ENCODE data around the gene EPHB1. TPM values are rescaled to one million over a fixed set of nuclear protein-coding genes. Genes with fewer than 3 reads are reported as not detected.

EPHB1 gene
- polyA plus RNA-seq, 1 donor from 2014 or later, result 18.7 TPM

GRCh38 chr3:134872440-134873388 lies 77.7 kb downstream of the EPHB1 start:
- Histone ChIP-seq H3K27ac (ENCODE audit: low read length) (peak overlapping the region; percentile 44), H3K9me3 (ENCODE audit: low read length) (no peaks in the 10 kb centered on the region), H3K27me3 (ENCODE audit: insufficient read depth, low read depth, low read length) (no peaks in the 10 kb centered on the region), H3F3A (ENCODE audit: insufficient read depth, low read length, poor library complexity, severe bottlenecking) (peaks cover 3% of the 10 kb centered on the region), H3K4me2 (ENCODE audit: low read length) (no peak overlapping the region), H4K20me1 (ENCODE audit: insufficient read depth) (no peaks in the 10 kb centered on the region), H3K79me2 (replicated peaks; ENCODE audit: insufficient read depth, low read length) (peaks cover 16% of the 10 kb centered on the region), H3K36me3 (ENCODE audit: insufficient read depth, low read length) (no peaks in the 10 kb centered on the region), H2AFZ (ENCODE audit: low read depth, low read length) (no peak overlapping the region), H3K9me2 (ENCODE audit: insufficient read depth, low read length) (no peaks in the 10 kb centered on the region), H3K4me3 (ENCODE audit: low read length) (peak overlapping the region; percentile 27), H3K9ac (ENCODE audit: low read length) (no peak overlapping the region)
- TF ChIP-seq EZH2 (IDR thresholded peaks at IDR 0.05; ENCODE audit: borderline replicate concordance, insufficient read depth, low read length, poor library complexity, severe bottlenecking) (no peak), SMC3 (conservative IDR thresholded peaks at IDR 0.05; ENCODE audit: poor library complexity) (no peak), RAD21 (conservative IDR thresholded peaks at IDR 0.05) (no peak), POLR2AphosphoS5 (IDR thresholded peaks at IDR 0.05) (peak; percentile 69), MXI1 (conservative IDR thresholded peaks at IDR 0.05; ENCODE audit: poor library complexity, severe bottlenecking) (no peak), CTCF (IDR thresholded peaks at IDR 0.05; ENCODE audit: poor library complexity, severe bottlenecking) (no peak), TAF1 (IDR thresholded peaks at IDR 0.05; ENCODE audit: low read depth) (no peak), EP300 (conservative IDR thresholded peaks at IDR 0.05; ENCODE audit: poor library complexity, severe bottlenecking) (peak; percentile 87), REST (IDR thresholded peaks at IDR 0.05; ENCODE audit: borderline replicate concordance) (no peak)

- Histone ChIP-seq H3K9ac (ENCODE audit: low read length) (no peak overlapping the region), H3K79me2 (replicated peaks; ENCODE audit: insufficient read depth, low read length) (peaks cover 16% of the 10 kb centered on the region), H3K9me2 (ENCODE audit: insufficient read depth, low read length) (no peaks in the 10 kb centered on the region), H4K20me1 (ENCODE audit: insufficient read depth) (no peaks in the 10 kb centered on the region), H3K27me3 (ENCODE audit: insufficient read depth, low read depth, low read length) (no peaks in the 10 kb centered on the region), H3K27ac (ENCODE audit: low read length) (no peak overlapping the region), H3K9me3 (ENCODE audit: low read length) (no peaks in the 10 kb centered on the region), H3K4me3 (ENCODE audit: low read length) (no peak overlapping the region), H3K36me3 (ENCODE audit: insufficient read depth, low read length) (no peaks in the 10 kb centered on the region), H3F3A (ENCODE audit: insufficient read depth, low read length, poor library complexity, severe bottlenecking) (peaks cover 3% of the 10 kb centered on the region), H3K4me2 (ENCODE audit: low read length) (no peak overlapping the region), H2AFZ (ENCODE audit: low read depth, low read length) (no peak overlapping the region)
- TF ChIP-seq EP300 (conservative IDR thresholded peaks at IDR 0.05; ENCODE audit: poor library complexity, severe bottlenecking) (no peak), POLR2AphosphoS5 (IDR thresholded peaks at IDR 0.05) (no peak), REST (IDR thresholded peaks at IDR 0.05; ENCODE audit: borderline replicate concordance) (no peak), TAF1 (IDR thresholded peaks at IDR 0.05; ENCODE audit: low read depth) (no peak)
Measured at GRCh38 chr3:134873789-134874188, 78.7 kb downstream of the EPHB1 start.
